ENCODE measurements around the gene ZBTB34.
A peak's percentile ranks its signal among the peaks of the same experiment; 100 is the strongest.

The ZBTB34 gene

GRCh38 chr9:126914458-126915280 is 54.2 kb downstream of the ZBTB34 start, which contains the start of gene RALGPS1:
RALGPS1 (plus strand) TSS chr9:126914782; CDS start chr9:126962290, 47,508 bp downstream.
- peak within 1 kb of the TSS; percentile 31 for H3K4me3 ChIP-seq (ENCODE audit: low read depth, low read length)
- TF ChIP-seq, protein P1, sequence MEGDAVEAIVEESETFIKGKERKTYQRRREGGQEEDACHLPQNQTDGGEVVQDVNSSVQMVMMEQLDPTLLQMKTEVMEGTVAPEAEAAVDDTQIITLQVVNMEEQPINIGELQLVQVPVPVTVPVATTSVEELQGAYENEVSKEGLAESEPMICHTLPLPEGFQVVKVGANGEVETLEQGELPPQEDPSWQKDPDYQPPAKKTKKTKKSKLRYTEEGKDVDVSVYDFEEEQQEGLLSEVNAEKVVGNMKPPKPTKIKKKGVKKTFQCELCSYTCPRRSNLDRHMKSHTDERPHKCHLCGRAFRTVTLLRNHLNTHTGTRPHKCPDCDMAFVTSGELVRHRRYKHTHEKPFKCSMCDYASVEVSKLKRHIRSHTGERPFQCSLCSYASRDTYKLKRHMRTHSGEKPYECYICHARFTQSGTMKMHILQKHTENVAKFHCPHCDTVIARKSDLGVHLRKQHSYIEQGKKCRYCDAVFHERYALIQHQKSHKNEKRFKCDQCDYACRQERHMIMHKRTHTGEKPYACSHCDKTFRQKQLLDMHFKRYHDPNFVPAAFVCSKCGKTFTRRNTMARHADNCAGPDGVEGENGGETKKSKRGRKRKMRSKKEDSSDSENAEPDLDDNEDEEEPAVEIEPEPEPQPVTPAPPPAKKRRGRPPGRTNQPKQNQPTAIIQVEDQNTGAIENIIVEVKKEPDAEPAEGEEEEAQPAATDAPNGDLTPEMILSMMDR (IDR thresholded peaks at IDR 0.05; ENCODE audit: low read depth, low read length), result no peak
- in situ Hi-C loops (cut with HindIII; ENCODE audit: low sequenced_read_pairs), result no loop called here
- peak; percentile 95 for DNase-seq (ENCODE audit: low read depth, low spot score)

DNA sequence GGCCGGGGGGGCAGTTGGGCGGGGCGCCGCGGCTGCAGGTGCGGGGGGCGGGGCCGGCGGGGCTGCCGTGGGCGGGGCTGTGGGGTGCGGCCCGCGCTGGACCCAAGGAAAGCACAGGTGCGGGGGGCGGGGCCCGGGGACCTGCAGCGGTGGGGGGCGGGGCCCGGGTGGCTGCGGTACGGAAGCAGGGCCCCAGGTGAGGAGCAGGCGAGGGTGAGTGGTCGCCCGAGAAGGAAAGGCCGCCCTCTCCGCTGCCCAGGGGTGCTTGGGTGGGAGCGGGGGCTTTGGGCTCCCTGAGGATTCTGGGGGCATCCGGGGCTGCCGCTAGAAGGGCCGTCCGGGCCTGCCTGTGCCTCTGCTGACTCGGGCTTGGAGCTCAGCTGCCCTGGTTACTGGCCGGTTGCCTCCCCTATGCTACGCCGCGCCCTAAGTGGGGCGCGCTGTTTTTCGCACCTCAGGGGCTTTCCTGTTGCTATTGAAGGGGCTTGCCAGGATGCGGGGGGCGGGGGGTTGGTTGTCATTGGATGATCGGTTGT is 54.9 kb downstream of the ZBTB34 start:
- TF ChIP-seq, protein P1 (IDR thresholded peaks at IDR 0.05; ENCODE audit: low read depth, low read length), result no peak
- in situ Hi-C loops (cut with HindIII; ENCODE audit: low sequenced_read_pairs), result no loop called here
- DNase-seq (ENCODE audit: low read depth, low spot score), result no peak
- peak overlapping the region; percentile 4 for H3K4me3 ChIP-seq (ENCODE audit: low read depth, low read length)

DNA sequence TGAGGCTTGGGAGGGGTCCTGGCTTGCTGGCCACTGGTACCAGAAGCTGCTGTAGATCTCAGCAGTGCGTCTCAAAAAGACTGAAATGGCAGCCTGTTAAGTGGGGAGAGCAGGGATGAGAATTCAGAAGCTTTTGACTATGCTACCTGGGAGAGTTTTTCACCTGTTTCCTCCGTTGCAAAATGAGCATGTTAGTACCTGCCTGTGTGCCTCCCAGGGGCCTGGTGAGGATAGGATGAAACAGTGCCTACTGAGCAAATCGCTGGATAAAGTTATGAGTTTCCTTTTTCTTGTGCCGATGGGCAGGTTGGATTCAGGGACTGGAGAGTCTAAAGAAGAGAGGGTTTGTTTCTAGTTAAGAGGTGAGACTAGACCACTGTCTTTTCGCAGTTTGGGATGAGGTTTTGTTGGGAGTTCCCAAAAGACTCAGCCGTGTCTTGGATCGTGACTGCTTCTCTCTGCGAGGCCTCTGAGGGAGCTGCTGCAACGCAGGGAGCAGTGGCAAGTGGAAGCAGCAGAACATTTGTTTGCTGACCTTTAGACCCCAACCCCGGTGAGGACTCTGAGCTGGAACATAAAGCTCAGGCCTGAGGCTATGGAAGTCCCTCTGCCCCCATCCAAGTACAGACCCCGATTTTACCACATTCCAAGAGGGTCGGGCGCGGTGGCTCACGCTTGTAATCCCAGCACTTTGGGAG is 55.6 kb downstream of the ZBTB34 start:
- H3K4me3 ChIP-seq (ENCODE audit: low read depth, low read length), result no peak overlapping the region
- TF ChIP-seq, protein P1 (IDR thresholded peaks at IDR 0.05; ENCODE audit: low read depth, low read length), result no peak
- in situ Hi-C loops (cut with HindIII; ENCODE audit: low sequenced_read_pairs), result no loop called here
- no peak for DNase-seq (ENCODE audit: low read depth, low spot score)

DNA sequence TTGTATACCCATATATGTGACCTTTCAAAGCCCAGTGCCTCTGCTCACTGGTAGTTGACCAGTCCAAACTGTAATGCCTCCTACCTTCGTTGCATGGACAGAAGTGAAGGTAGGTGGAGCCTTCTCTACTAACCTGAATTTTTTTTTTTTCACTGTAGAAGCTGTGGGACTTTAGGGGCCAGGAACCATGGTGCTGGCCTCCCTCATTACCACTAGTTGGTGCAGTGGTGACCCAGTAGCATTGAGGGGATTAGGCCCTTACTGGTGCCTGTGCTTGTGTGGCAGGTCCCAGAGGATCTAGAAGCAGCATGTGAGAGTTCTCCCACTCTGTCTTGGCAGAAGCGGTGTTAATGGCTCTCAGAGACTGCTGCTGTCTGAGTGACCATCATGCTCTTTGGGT is 56.5 kb downstream of the ZBTB34 start:
- no peak for DNase-seq (ENCODE audit: low read depth, low spot score)
- TF ChIP-seq, protein P1 (IDR thresholded peaks at IDR 0.05; ENCODE audit: low read depth, low read length), result no peak

GRCh38 chr9:126919193-126919592 is 58.8 kb downstream of the ZBTB34 start:
- no peak overlapping the region for H3K4me3 ChIP-seq (ENCODE audit: low read depth, low read length)
- in situ Hi-C loops (cut with HindIII; ENCODE audit: low sequenced_read_pairs), result no loop called here
- no peak for DNase-seq (ENCODE audit: low read depth, low spot score)
- TF ChIP-seq, protein P1 (IDR thresholded peaks at IDR 0.05; ENCODE audit: low read depth, low read length), result no peak

More for the DNA sequence above, 56.5 kb downstream of the ZBTB34 start:
- in situ Hi-C loops (cut with HindIII; ENCODE audit: low sequenced_read_pairs), result no loop called here
- H3K4me3 ChIP-seq (ENCODE audit: low read depth, low read length), result no peak overlapping the region

DNA sequence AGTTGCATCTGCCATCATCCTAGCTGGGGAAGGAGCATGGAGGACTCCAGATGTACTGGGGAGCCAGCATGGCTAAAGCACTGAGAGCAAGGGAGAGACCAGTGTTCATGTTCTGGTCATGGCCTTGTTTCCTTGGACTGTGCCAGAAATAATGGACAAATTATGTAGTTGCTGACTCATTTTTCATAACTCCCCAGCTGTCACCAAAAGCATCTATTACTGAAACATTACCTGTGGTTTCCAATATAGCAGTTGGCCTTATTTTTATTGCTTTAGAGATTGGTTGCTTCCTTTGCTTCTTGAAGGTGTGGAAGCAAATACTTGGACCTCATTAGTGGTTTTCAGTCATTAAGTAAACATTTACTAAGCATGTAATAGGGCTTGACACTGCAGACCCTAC is 65.4 kb downstream of the ZBTB34 start:
- DNase-seq (ENCODE audit: low read depth, low spot score), result no peak
- H3K4me3 ChIP-seq (ENCODE audit: low read depth, low read length), result no peak overlapping the region
- in situ Hi-C loops (cut with HindIII; ENCODE audit: low sequenced_read_pairs), result no loop called here
- TF ChIP-seq, protein P1 (IDR thresholded peaks at IDR 0.05; ENCODE audit: low read depth, low read length), result no peak

Data from astrocyte of the spinal cord (primary cell).